Neural cell (in vitro differentiated cells): Measurements from ENCODE around the gene LRRFIP2.

ENCODE experiments used
- EZH2 ChIP-seq: fragments of 200-600, 300-800 bp; shearing (Covaris generic), sonication (generic); IDR thresholded peaks from 2 replicates; pipeline ENCODE4 v1.6.1; 2014; ENCODE audit warnings: antibody characterized with exemption, low read length, borderline replicate concordance, mild to moderate bottlenecking; ENCODE audit not compliant: insufficient read depth, poor library complexity, severe bottlenecking
- TF ChIP-seq, protein P1 (sequence below): IDR thresholded peaks from 2 replicates; pipeline ENCODE4 v1.6.1; 2012; ENCODE audit warnings: borderline replicate concordance

DNA sequence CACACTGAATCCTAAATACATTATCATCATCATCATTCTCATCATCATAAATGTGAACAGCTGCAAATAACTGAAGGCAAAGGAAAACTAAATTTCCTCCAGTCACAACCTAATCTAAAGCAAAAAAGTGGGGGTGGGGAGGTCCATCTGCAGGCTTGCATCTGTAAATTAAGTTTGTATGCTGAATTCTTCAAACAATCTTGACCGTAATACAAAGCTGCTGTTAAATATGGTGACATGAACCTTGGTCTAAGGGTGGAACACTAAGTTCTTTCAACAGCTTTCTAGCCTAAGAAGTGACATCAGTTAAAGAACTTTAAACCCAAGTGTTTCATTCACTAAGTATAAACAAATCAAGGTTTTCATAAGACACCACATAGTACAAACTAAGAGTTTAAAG lies 4.3 kb downstream of the LRRFIP2 start:
- TF ChIP-seq, protein P1, sequence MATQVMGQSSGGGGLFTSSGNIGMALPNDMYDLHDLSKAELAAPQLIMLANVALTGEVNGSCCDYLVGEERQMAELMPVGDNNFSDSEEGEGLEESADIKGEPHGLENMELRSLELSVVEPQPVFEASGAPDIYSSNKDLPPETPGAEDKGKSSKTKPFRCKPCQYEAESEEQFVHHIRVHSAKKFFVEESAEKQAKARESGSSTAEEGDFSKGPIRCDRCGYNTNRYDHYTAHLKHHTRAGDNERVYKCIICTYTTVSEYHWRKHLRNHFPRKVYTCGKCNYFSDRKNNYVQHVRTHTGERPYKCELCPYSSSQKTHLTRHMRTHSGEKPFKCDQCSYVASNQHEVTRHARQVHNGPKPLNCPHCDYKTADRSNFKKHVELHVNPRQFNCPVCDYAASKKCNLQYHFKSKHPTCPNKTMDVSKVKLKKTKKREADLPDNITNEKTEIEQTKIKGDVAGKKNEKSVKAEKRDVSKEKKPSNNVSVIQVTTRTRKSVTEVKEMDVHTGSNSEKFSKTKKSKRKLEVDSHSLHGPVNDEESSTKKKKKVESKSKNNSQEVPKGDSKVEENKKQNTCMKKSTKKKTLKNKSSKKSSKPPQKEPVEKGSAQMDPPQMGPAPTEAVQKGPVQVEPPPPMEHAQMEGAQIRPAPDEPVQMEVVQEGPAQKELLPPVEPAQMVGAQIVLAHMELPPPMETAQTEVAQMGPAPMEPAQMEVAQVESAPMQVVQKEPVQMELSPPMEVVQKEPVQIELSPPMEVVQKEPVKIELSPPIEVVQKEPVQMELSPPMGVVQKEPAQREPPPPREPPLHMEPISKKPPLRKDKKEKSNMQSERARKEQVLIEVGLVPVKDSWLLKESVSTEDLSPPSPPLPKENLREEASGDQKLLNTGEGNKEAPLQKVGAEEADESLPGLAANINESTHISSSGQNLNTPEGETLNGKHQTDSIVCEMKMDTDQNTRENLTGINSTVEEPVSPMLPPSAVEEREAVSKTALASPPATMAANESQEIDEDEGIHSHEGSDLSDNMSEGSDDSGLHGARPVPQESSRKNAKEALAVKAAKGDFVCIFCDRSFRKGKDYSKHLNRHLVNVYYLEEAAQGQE, result no peak
- TF ChIP-seq EZH2, result no peak
